Measurements from ENCODE around the gene PI4KA.
A peak's percentile ranks its signal among the peaks of the same experiment; 100 is the strongest.

GRCh38 chr22:20858615-20859416 lies at the start of gene PI4KA, which contains the start of gene SNAP29:
- TF ChIP-seq ZFX (IDR thresholded peaks at IDR 0.05; ENCODE audit: borderline replicate concordance) (no peak), CTCF (IDR thresholded peaks at IDR 0.05) (peak; percentile 27)
